Prostate gland (tissue), 1 donor: Measurements from ENCODE around the gene CD180.

Experiments
- POLR2A ChIP-seq: fragments of 450-650 bp; IDR thresholded peaks from one replicate; pipeline ENCODE4 v1.6.1; 2016; ENCODE audit warnings: antibody characterized with exemption, mild to moderate bottlenecking
- POLR2AphosphoS5 ChIP-seq: sonication (generic); formaldehyde crosslinking; IDR thresholded peaks from one replicate; pipeline ENCODE4 v1.6.1; 2017; ENCODE audit warnings: antibody characterized with exemption

DNA sequence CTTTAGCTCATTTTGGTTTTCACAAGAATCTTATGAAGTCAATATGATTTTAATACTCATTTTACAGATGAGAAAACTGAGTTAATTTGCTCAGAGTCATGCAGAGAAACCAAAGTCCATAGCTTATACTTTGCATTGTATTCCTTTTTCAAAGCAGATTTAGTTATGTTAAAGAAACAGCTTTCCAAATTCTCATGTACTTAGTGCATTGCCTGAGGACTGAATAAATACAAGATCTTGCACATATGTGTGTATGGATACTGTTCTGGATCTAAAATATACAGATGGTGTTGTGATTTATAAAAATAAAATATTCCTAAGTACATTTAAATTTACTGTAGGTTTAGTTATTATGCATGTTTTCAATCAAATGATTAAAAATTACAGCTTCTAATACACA, 43.5 kb upstream of the CD180 start:
- TF ChIP-seq POLR2A, result no peak
- no peak for TF ChIP-seq POLR2AphosphoS5
